NB4 (cell line): Measurements from ENCODE around the gene STYXL1.

Experiments used
- CTCF ChIP-seq: IDR thresholded peaks from one replicate; pipeline ENCODE4 v1.5.1; 2012; ENCODE audit warnings: low read depth, low read length
- POLR2A ChIP-seq: IDR thresholded peaks from 2 replicates; pipeline ENCODE4 v1.6.1; 2011; ENCODE audit warnings: mild to moderate bottlenecking; ENCODE audit not compliant: insufficient read length; ENCODE audit errors: extremely low read depth
- TF ChIP-seq, protein P1 (sequence below): IDR thresholded peaks from 2 replicates; pipeline ENCODE4 v1.6.1; 2011; ENCODE audit warnings: low read depth, low read length

GRCh38 chr7:75951506-75951905 lies 96.3 kb downstream of the STYXL1 start:
- TF ChIP-seq POLR2A (no peak), CTCF (no peak)
- TF ChIP-seq, protein P1, sequence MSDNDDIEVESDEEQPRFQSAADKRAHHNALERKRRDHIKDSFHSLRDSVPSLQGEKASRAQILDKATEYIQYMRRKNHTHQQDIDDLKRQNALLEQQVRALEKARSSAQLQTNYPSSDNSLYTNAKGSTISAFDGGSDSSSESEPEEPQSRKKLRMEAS: no peak
